MCF 10A (cell line): ENCODE measurements around the gene GNA15. TPM values are rescaled to one million over a fixed set of nuclear protein-coding genes. Genes with fewer than 3 reads are reported as not detected.

ENCODE experiments used
- total RNA-seq: library from RNA; stranded (reverse); gene quantifications from 2 replicates; pipeline ENCODE4 v1.2.3, GENCODE V29; 2022

The GNA15 gene
- total RNA-seq, 1 experiment from 2014 or later, result 47.1 TPM

Other genes with a start within 250 kb of the GNA15 start
- 4.8 and 5.5 TPM in 2 replicates for gene ZNF57, start 235.1 kb upstream of the GNA15 start, total RNA-seq
- gene ZNF77, start 191.1 kb upstream of the GNA15 start, total RNA-seq, result 4.7 and 4.9 TPM in 2 replicates
- 0.89 and 2.9 TPM in 2 replicates for gene TLE6, start 158.5 kb upstream of the GNA15 start, total RNA-seq
- 1.9 and 3.0 TPM in 2 replicates for gene TLE2, start 106.8 kb upstream of the GNA15 start, total RNA-seq
- gene TLE5, start 73.5 kb upstream of the GNA15 start, total RNA-seq, result 266 and 273 TPM in 2 replicates
- gene GNA11, start 41.7 kb upstream of the GNA15 start, total RNA-seq, result 40.9 and 48.1 TPM in 2 replicates
- 0.39 and 0.44 TPM in 2 replicates for gene S1PR4, start 42.7 kb downstream of the GNA15 start, total RNA-seq
- 72.1 and 84.1 TPM in 2 replicates for gene NCLN, start 49.9 kb downstream of the GNA15 start, total RNA-seq
- 0.17 and 0.30 TPM in 2 replicates for gene CELF5, start 88.6 kb downstream of the GNA15 start, total RNA-seq
- gene NFIC, start 230.6 kb downstream of the GNA15 start, total RNA-seq, result 83.4 and 85.5 TPM in 2 replicates